Mesenchymal stem cell (in vitro differentiated cells and primary cell): ENCODE measurements around the gene GPX3.

Experiments used
- DNase-seq: peaks from one replicate; pipeline ENCODE4 v3.0.0-alpha.2; 2013
- H2AFZ ChIP-seq: one replicate; pipeline ENCODE4 v1.6.1; 2013; ENCODE audit warnings: low read depth, mild to moderate bottlenecking, control low read depth, inconsistent platforms, low read length, moderate library complexity
- H2AK5ac ChIP-seq: 2 replicates; pipeline ENCODE4 v1.6.1; 2013; ENCODE audit warnings: low read length, moderate library complexity, mild to moderate bottlenecking, inconsistent platforms; ENCODE audit not compliant: severe bottlenecking
- H2BK120ac ChIP-seq: one replicate; pipeline ENCODE4 v1.6.1; 2013; ENCODE audit warnings: low read depth, mild to moderate bottlenecking, inconsistent platforms, low read length, moderate library complexity
- H2BK12ac ChIP-seq, 2 experiments: one replicate each; pipeline ENCODE4 v1.6.1; 2013; ENCODE audit warnings: inconsistent platforms in 2 of 2, low read length in 2 of 2, mild to moderate bottlenecking in 2 of 2, moderate library complexity in 2 of 2, control low read depth in 1 of 2
- H2BK15ac ChIP-seq: one replicate; pipeline ENCODE4 v1.6.1; 2013; ENCODE audit warnings: mild to moderate bottlenecking, low read depth, inconsistent platforms; ENCODE audit not compliant: poor library complexity, severe bottlenecking
- H2BK5ac ChIP-seq: 2 replicates; pipeline ENCODE4 v1.6.1; 2013; ENCODE audit warnings: low read depth, mild to moderate bottlenecking, low read length, control low read depth, inconsistent platforms; ENCODE audit not compliant: poor library complexity, severe bottlenecking
- H3K14ac ChIP-seq, 2 experiments: one replicate each; pipeline ENCODE4 v1.6.1; 2013; ENCODE audit warnings: inconsistent platforms in 2 of 2, low read length in 2 of 2, control low read depth in 1 of 2, mild to moderate bottlenecking in 1 of 2, moderate library complexity in 1 of 2
- H3K18ac ChIP-seq, 2 experiments: one replicate each; pipeline ENCODE4 v1.6.1; 2013; ENCODE audit warnings: inconsistent platforms in 2 of 2, low read length in 2 of 2, control low read depth in 1 of 2, low read depth in 1 of 2, mild to moderate bottlenecking in 1 of 2
- H3K23ac ChIP-seq, 2 experiments: one replicate each; pipeline ENCODE4 v1.6.1; 2013; ENCODE audit warnings: inconsistent platforms in 2 of 2, low read length in 2 of 2, mild to moderate bottlenecking in 2 of 2, moderate library complexity in 2 of 2, control low read depth in 1 of 2
- H3K27ac ChIP-seq: 2 replicates; pipeline ENCODE4 v1.5.1; 2013; ENCODE audit warnings: mild to moderate bottlenecking, moderate library complexity, low read length, control low read depth, inconsistent platforms; ENCODE audit not compliant: poor library complexity, severe bottlenecking
- H3K27me3 ChIP-seq, 2 experiments: 2 replicates each; pipeline versions ENCODE4 v1.6.1 to v1.7.0; 2013; ENCODE audit warnings: low read length in 2 of 2, mild to moderate bottlenecking in 2 of 2, moderate library complexity in 2 of 2, control low read depth in 1 of 2, inconsistent platforms in 1 of 2; ENCODE audit not compliant: control insufficient read depth in 1 of 2, insufficient read depth in 1 of 2
- H3K36me3 ChIP-seq, 2 experiments: 2 replicates each; pipeline versions ENCODE4 v1.6.1 to v1.7.0; 2013; ENCODE audit warnings: low read length in 2 of 2, control low read depth in 1 of 2, inconsistent platforms in 1 of 2, low read depth in 1 of 2, mild to moderate bottlenecking in 1 of 2; ENCODE audit not compliant: insufficient read depth in 2 of 2, control insufficient read depth in 1 of 2
- H3K4ac ChIP-seq, 2 experiments: one replicate each; pipeline ENCODE4 v1.6.1; 2013; ENCODE audit warnings: inconsistent platforms in 2 of 2, low read length in 2 of 2, mild to moderate bottlenecking in 2 of 2, moderate library complexity in 2 of 2, control low read depth in 1 of 2, low read depth in 1 of 2
- H3K4me1 ChIP-seq: 2 replicates; pipeline ENCODE4 v1.6.1; 2013; ENCODE audit warnings: low read depth, low read length, control low read depth; ENCODE audit not compliant: control insufficient read depth, insufficient read depth
- H3K4me2 ChIP-seq: 2 replicates; pipeline ENCODE4 v1.6.1; 2013; ENCODE audit warnings: low read length, mild to moderate bottlenecking, inconsistent platforms; ENCODE audit not compliant: poor library complexity, severe bottlenecking
- H3K4me3 ChIP-seq, 2 experiments: 2 replicates each; pipeline versions ENCODE4 v1.5.1 to v1.7.0; 2013; ENCODE audit warnings: low read length in 2 of 2, mild to moderate bottlenecking in 2 of 2, control low read depth in 1 of 2, low read depth in 1 of 2; ENCODE audit not compliant: insufficient read depth in 1 of 2
- H3K79me1 ChIP-seq: replicated peaks from 2 replicates; pipeline ENCODE4 v1.6.1; 2013; ENCODE audit warnings: mild to moderate bottlenecking, control low read depth, low read length, inconsistent platforms; ENCODE audit not compliant: poor library complexity, severe bottlenecking
- H3K9ac ChIP-seq: 2 replicates; pipeline ENCODE4 v1.7.0; 2013; ENCODE audit warnings: mild to moderate bottlenecking, low read length, moderate library complexity
- H3K9me3 ChIP-seq: 2 replicates; pipeline ENCODE4 v1.7.0; 2013; ENCODE audit warnings: mild to moderate bottlenecking, low read length; ENCODE audit not compliant: control insufficient read depth
- H4K8ac ChIP-seq: one replicate; pipeline ENCODE4 v1.6.1; 2013; ENCODE audit warnings: inconsistent platforms, mild to moderate bottlenecking, low read length, moderate library complexity
- H4K91ac ChIP-seq: one replicate; pipeline ENCODE4 v1.6.1; 2013; ENCODE audit warnings: mild to moderate bottlenecking, low read length, inconsistent platforms
- WGBS: methylation state at CpG from one replicate; pipeline ENCODE4 v1.1.7; 2013; ENCODE audit warnings: mixed read lengths; 5-methylcytosine and 5-hydroxymethylcytosine counted together

The GPX3 gene

GRCh38 chr5:151063142-151063989 is 43.0 kb downstream of the GPX3 start:
- peak overlapping the region; percentile 87 for H4K91ac ChIP-seq
- H3K27me3 ChIP-seq: peaks cover 0 to 13% of the 10 kb centered on the region in 2 experiments
- no peak overlapping the region for H3K23ac ChIP-seq
- H3K36me3 ChIP-seq: peaks cover 46 to 68% of the 10 kb centered on the region in 2 experiments
- peak overlapping the region; percentile 93 for H2BK120ac ChIP-seq
- peak overlapping the region; percentile 86 for H3K27ac ChIP-seq
- peak overlapping the region; percentile 87 for H2BK5ac ChIP-seq
- H2AK5ac ChIP-seq: peak overlapping the region; percentile 93
- H3K4me1 ChIP-seq: peaks cover 73% of the 10 kb centered on the region
- peak overlapping the region; percentile 15 for H3K4me2 ChIP-seq
- peak overlapping the region; percentile 87 to 95 for H3K18ac ChIP-seq
- H3K9me3 ChIP-seq: no peaks in the 10 kb centered on the region
- H3K9ac ChIP-seq: peak overlapping the region; percentile 73
- 82% methylated on average over 17 of the region's 17 CpGs for WGBS
- peak overlapping the region in 1 of 2 experiments; percentile 80 for H3K14ac ChIP-seq
- peak overlapping the region; percentile 58 for H4K8ac ChIP-seq
- no peak overlapping the region for H2AFZ ChIP-seq
- H3K4ac ChIP-seq: peak overlapping the region; percentile 83 to 84
- peaks cover 21% of the 10 kb centered on the region for H3K79me1 ChIP-seq
- H3K4me3 ChIP-seq: peak overlapping the region in 1 of 2 experiments; percentile 38
- peak overlapping the region; percentile 69 to 93 for H2BK12ac ChIP-seq
- peak; percentile 88 for DNase-seq
- peak overlapping the region; percentile 15 for H2BK15ac ChIP-seq

- Histone ChIP-seq H3K79me1 (peaks cover 14% of the 10 kb centered on the region), H3K27me3 (peaks cover 0 to 13% of the 10 kb centered on the region in 2 experiments), H2BK5ac (no peak overlapping the region), H3K18ac (peak overlapping the region in 1 of 2 experiments; percentile 42), H2BK12ac (peak overlapping the region in 1 of 2 experiments; percentile 3), H4K91ac (peak overlapping the region; percentile 71), H3K4me1 (peaks cover 73% of the 10 kb centered on the region), H3K27ac (no peak overlapping the region), H3K14ac (no peak overlapping the region), H3K23ac (no peak overlapping the region), H3K9ac (no peak overlapping the region), H3K9me3 (no peaks in the 10 kb centered on the region), H2BK120ac (no peak overlapping the region), H2BK15ac (no peak overlapping the region), H2AFZ (no peak overlapping the region), H4K8ac (no peak overlapping the region), H2AK5ac (peak overlapping the region; percentile 58), H3K4me3 (no peak overlapping the region), H3K4me2 (no peak overlapping the region), H3K36me3 (peaks cover 31 to 60% of the 10 kb centered on the region in 2 experiments), H3K4ac (no peak overlapping the region)
- WGBS: 98% methylated on average over 12 of the region's 12 CpGs
- DNase-seq: no peak
These were observed 44.6 kb downstream of the GPX3 start for GRCh38 chr5:151064916-151065499.

DNA sequence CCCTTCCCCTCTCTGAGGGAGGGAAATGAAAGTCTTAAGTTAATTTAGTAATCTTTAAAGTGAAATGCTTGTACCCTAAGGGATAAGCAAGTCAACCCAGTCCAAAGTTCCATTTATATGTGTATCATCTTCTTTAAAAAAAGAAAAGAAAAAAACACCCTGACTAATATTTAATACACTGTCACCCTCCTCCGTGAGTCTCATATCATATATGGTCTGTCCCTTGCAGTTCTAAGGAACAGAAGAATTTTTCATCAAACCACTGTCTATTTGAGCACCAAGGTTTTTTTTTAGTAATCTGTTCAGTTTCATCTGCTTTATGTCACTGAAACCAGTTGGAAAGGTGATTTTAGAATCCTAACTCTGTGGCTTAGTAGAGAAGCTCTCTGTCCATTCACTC is 45.2 kb downstream of the GPX3 start:
- H4K91ac ChIP-seq: no peak overlapping the region
- H3K4ac ChIP-seq: no peak overlapping the region
- H2AFZ ChIP-seq: no peak overlapping the region
- peaks cover 14% of the 10 kb centered on the region for H3K79me1 ChIP-seq
- no peaks in the 10 kb centered on the region for H3K9me3 ChIP-seq
- no peak overlapping the region for H3K18ac ChIP-seq
- H2AK5ac ChIP-seq: no peak overlapping the region
- H3K23ac ChIP-seq: no peak overlapping the region
- H3K4me3 ChIP-seq: no peak overlapping the region
- H2BK5ac ChIP-seq: no peak overlapping the region
- H3K27ac ChIP-seq: no peak overlapping the region
- H3K4me1 ChIP-seq: peaks cover 73% of the 10 kb centered on the region
- DNase-seq: no peak
- no peak overlapping the region for H3K9ac ChIP-seq
- H3K4me2 ChIP-seq: no peak overlapping the region
- no peak overlapping the region for H3K14ac ChIP-seq
- whole genome bisulfite sequencing: 100% methylated on average over 1 of the region's 1 CpG
- H3K36me3 ChIP-seq: peaks cover 25 to 56% of the 10 kb centered on the region in 2 experiments
- H2BK12ac ChIP-seq: no peak overlapping the region
- H3K27me3 ChIP-seq: peaks cover 0 to 13% of the 10 kb centered on the region in 2 experiments
- no peak overlapping the region for H2BK15ac ChIP-seq
- H4K8ac ChIP-seq: no peak overlapping the region
- no peak overlapping the region for H2BK120ac ChIP-seq

- H3K4ac ChIP-seq: no peak overlapping the region
- H2BK5ac ChIP-seq: no peak overlapping the region
- H2BK12ac ChIP-seq: no peak overlapping the region
- no peak overlapping the region for H2AFZ ChIP-seq
- H3K9ac ChIP-seq: no peak overlapping the region
- no peak overlapping the region for H4K91ac ChIP-seq
- H3K4me2 ChIP-seq: no peak overlapping the region
- H4K8ac ChIP-seq: no peak overlapping the region
- no peaks in the 10 kb centered on the region for H3K9me3 ChIP-seq
- no peak overlapping the region for H3K14ac ChIP-seq
- H3K27me3 ChIP-seq: peaks cover 0 to 13% of the 10 kb centered on the region in 2 experiments
- peak overlapping the region; percentile 14 for H2AK5ac ChIP-seq
- H3K18ac ChIP-seq: no peak overlapping the region
- peaks cover 74% of the 10 kb centered on the region for H3K4me1 ChIP-seq
- DNase-seq: no peak
- no peak overlapping the region for H3K4me3 ChIP-seq
- H2BK15ac ChIP-seq: no peak overlapping the region
- no peak overlapping the region for H3K23ac ChIP-seq
- 97% methylated on average over 6 of the region's 6 CpGs for WGBS
- no peak overlapping the region for H2BK120ac ChIP-seq
- peaks cover 21 to 52% of the 10 kb centered on the region in 2 experiments for H3K36me3 ChIP-seq
- peak overlapping the region; percentile 85 for H3K27ac ChIP-seq
- H3K79me1 ChIP-seq: peaks cover 7% of the 10 kb centered on the region
These were observed 46.5 kb downstream of the GPX3 start for GRCh38 chr5:151066920-151067319.
